GM23248 (cell line): ENCODE data around the gene KCTD16. TPM values are rescaled to one million over a fixed set of nuclear protein-coding genes. Genes with fewer than 3 reads are reported as not detected.

Source experiments
- DNase-seq: peaks from one replicate; pipeline ENCODE4 v3.0.0-alpha.2; 2015
- H2AFZ ChIP-seq: fragments of 200-600 bp; sonication (generic); 2 replicates; pipeline ENCODE4 v1.6.1; 2016; ENCODE audit warnings: antibody characterized with exemption
- H3F3A ChIP-seq: fragments of 200-600 bp; sonication (generic); 2 replicates; pipeline ENCODE4 v1.6.1; 2016; ENCODE audit warnings: mild to moderate bottlenecking, antibody characterized with exemption, mixed run types; ENCODE audit not compliant: insufficient read depth
- H3K27ac ChIP-seq: fragments of 200-600 bp; sonication (generic); 2 replicates; pipeline ENCODE4 v1.5.1; 2016; ENCODE audit warnings: mild to moderate bottlenecking
- H3K27me3 ChIP-seq: fragments of 200-600 bp; sonication (generic); replicated peaks from 2 replicates; pipeline ENCODE4 v1.6.1; 2016; ENCODE audit warnings: mild to moderate bottlenecking; ENCODE audit not compliant: insufficient read depth
- H3K36me3 ChIP-seq: fragments of 200-600 bp; sonication (generic); 2 replicates; pipeline ENCODE4 v1.6.1; 2016; ENCODE audit warnings: low read depth, mild to moderate bottlenecking
- H3K4me1 ChIP-seq: fragments of 200-600 bp; sonication (generic); 2 replicates; pipeline ENCODE4 v1.6.1; 2016; ENCODE audit warnings: mild to moderate bottlenecking; ENCODE audit not compliant: insufficient read depth
- H3K4me2 ChIP-seq: fragments of 200-600 bp; sonication (generic); one replicate; pipeline ENCODE4 v1.6.1; 2016; ENCODE audit warnings: mild to moderate bottlenecking; ENCODE audit not compliant: unreplicated experiment
- H3K4me3 ChIP-seq: fragments of 200-600 bp; sonication (generic); 2 replicates; pipeline ENCODE4 v1.5.1; 2016; ENCODE audit warnings: mild to moderate bottlenecking
- H3K79me2 ChIP-seq: fragments of 200-600 bp; sonication (generic); 2 replicates; pipeline ENCODE4 v1.6.1; 2016; ENCODE audit warnings: mild to moderate bottlenecking; ENCODE audit not compliant: insufficient read depth
- H3K9ac ChIP-seq: fragments of 200-600 bp; sonication (generic); 2 replicates; pipeline ENCODE4 v1.6.1; 2016; ENCODE audit warnings: mild to moderate bottlenecking
- H3K9me2 ChIP-seq: fragments of 200-600 bp; sonication (generic); 2 replicates; pipeline ENCODE4 v1.6.1; 2016; ENCODE audit warnings: mixed run types, mild to moderate bottlenecking, moderate library complexity; ENCODE audit not compliant: insufficient read depth
- H3K9me3 ChIP-seq: fragments of 200-600 bp; sonication (generic); one replicate; pipeline ENCODE4 v1.6.1; 2017; ENCODE audit warnings: low read depth
- H4K20me1 ChIP-seq: fragments of 200-600 bp; sonication (generic); 2 replicates; pipeline ENCODE4 v1.6.0; 2016; ENCODE audit not compliant: insufficient read depth
- EZH2 ChIP-seq: fragments of 200-600 bp; sonication (generic); IDR thresholded peaks from 2 replicates; pipeline ENCODE4 v1.6.1; 2018; ENCODE audit warnings: antibody characterized with exemption, mild to moderate bottlenecking; ENCODE audit not compliant: insufficient read depth, poor library complexity, severe bottlenecking
- EZH2phosphoT487 ChIP-seq: fragments of 200-600 bp; sonication (generic); IDR thresholded peaks from 2 replicates; pipeline ENCODE4 v1.6.1; 2018; ENCODE audit warnings: antibody characterized with exemption, moderate library complexity, mild to moderate bottlenecking, low read depth; ENCODE audit not compliant: insufficient read depth
- WGBS, 2 experiments: methylation state at CpG; one replicate each; pipeline ENCODE4 v1.1.6; 2015 to 2017; ENCODE audit warnings: low lambda C conversion rate in 2 of 2, low coverage in 1 of 2; ENCODE audit errors: missing lambda C conversion rate in 2 of 2; 5-methylcytosine and 5-hydroxymethylcytosine counted together
- in situ Hi-C: fragments of 300-500 bp; cut with MboI; formaldehyde crosslinking; loops from 2 replicates; pipeline ENCODE4 v1.15.0; 2020
- polyA plus RNA-seq: library from polyadenylated mRNA; unstranded; fragments of >200 nt; fragmentation: Nextera tagmentation; extraction: Ambion mirVana; gene quantifications from 2 replicates; pipeline ENCODE4 v1.2.1, GENCODE V29; 2016
- total RNA-seq: library from RNA; depleted of rRNA; stranded (reverse); fragments of >200 nt; shearing (Covaris generic); gene quantifications from 2 replicates; pipeline ENCODE4 v1.2.3, GENCODE V29; 2014

KCTD16 gene
- total and polyA plus RNA-seq, 2 experiments from 2014 or later: 0.25 to 0.65 TPM

DNA sequence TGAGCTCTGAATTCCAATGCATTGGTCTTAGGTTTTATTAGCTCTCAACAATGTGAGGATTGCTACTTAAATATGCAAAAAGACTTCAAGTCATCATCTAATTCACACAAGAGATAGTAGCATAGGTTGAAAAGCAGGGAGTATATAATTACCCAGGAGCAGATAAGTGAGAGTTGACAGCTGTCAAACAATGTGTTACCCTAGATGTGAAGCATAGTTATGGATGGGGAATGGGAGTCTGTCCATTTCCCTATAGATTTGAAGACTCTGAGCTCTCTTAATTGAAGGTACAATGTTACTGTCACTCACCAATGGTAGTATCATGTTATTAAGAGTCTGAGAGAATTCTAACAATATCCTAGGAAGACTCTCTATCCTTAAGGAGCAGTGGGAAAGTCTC is 160.7 kb downstream of the KCTD16 start:
- Histone ChIP-seq H3K4me1 (no peaks in the 10 kb centered on the region), H2AFZ (no peak overlapping the region), H3K9me3 (no peaks in the 10 kb centered on the region), H4K20me1 (no peaks in the 10 kb centered on the region), H3K36me3 (no peaks in the 10 kb centered on the region), H3K4me3 (no peak overlapping the region), H3K9me2 (no peaks in the 10 kb centered on the region), H3K27me3 (no peaks in the 10 kb centered on the region), H3K4me2 (no peak overlapping the region), H3F3A (no peaks in the 10 kb centered on the region), H3K9ac (no peak overlapping the region), H3K27ac (no peak overlapping the region), H3K79me2 (no peaks in the 10 kb centered on the region)
- in situ Hi-C loops: no loop called here
- TF ChIP-seq EZH2phosphoT487 (no peak), EZH2 (no peak)
- no peak for DNase-seq

- Histone ChIP-seq H3F3A (no peaks in the 10 kb centered on the region), H3K9me3 (no peaks in the 10 kb centered on the region), H3K9ac (no peak overlapping the region), H3K4me1 (no peaks in the 10 kb centered on the region), H3K9me2 (no peaks in the 10 kb centered on the region), H3K4me2 (no peak overlapping the region), H3K4me3 (no peak overlapping the region), H3K36me3 (no peaks in the 10 kb centered on the region), H3K27me3 (no peaks in the 10 kb centered on the region), H3K27ac (no peak overlapping the region), H4K20me1 (no peaks in the 10 kb centered on the region), H3K79me2 (no peaks in the 10 kb centered on the region), H2AFZ (no peak overlapping the region)
- TF ChIP-seq EZH2 (no peak), EZH2phosphoT487 (no peak)
- in situ Hi-C loops: no loop called here
- 31 to 50% methylated on average over 1 of the region's 1 CpG for WGBS, 2 experiments
- peak; percentile 2 for DNase-seq
Measured at GRCh38 chr5:144332265-144332664, 161.6 kb downstream of the KCTD16 start.

DNA sequence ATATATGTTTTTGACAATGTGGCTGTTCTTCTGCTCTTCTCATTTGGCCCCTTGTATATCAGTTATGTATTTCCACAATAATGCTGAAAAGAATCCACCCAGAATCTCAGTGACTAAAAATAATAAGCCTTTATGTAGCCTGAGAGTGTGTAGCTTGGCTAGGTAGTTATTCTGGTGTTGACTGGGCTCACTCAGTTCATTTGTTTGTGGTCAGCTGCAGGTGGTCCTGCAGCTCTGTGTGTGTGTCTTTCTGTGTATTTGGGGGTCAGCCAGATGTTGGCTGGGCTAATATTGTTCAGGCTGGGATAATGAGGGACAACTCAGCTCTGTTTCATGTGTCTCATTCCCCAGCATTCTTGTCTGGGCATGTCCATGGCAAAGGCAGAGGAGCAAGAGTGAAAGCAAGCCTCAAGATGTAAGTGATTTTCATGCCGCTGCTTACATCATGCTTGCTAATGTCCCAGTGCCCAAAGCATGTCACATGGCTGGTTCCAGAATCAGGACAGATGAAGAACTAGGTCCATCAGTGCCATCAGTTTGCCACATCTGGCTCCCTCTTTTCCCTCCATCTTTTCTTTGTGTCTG is 162.8 kb downstream of the KCTD16 start:
- Histone ChIP-seq H2AFZ (no peak overlapping the region), H4K20me1 (no peaks in the 10 kb centered on the region), H3K27me3 (no peaks in the 10 kb centered on the region), H3K79me2 (no peaks in the 10 kb centered on the region), H3K9ac (no peak overlapping the region), H3F3A (no peaks in the 10 kb centered on the region), H3K27ac (no peak overlapping the region), H3K9me2 (no peaks in the 10 kb centered on the region), H3K4me1 (no peaks in the 10 kb centered on the region), H3K36me3 (no peaks in the 10 kb centered on the region), H3K9me3 (no peaks in the 10 kb centered on the region), H3K4me2 (no peak overlapping the region), H3K4me3 (no peak overlapping the region)
- DNase-seq: peak; percentile 1
- WGBS, 2 experiments: 71 to 83% methylated on average over 1 of the region's 1 CpG
- TF ChIP-seq EZH2phosphoT487 (no peak), EZH2 (no peak)
- in situ Hi-C loops: no loop called here

DNA sequence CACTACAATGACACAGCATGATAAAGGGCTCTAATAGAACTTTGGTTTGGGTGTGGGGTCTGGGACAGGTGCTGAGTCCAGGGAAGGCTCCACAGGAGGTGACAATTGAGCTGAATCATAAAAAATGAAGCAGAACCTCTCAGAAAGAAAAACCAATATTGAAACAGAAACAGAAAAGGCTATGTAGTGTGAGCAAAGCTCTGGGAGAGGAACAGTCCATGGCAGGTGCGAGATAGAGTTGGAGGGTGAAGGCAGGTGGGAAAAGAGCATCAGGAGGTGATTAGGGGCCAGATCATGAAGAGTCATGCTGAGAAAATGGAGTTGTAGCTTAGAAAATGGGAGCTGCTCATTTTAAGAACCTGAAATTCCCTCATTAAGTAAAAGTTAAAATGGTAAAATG is 164.9 kb downstream of the KCTD16 start:
- no peaks in the 10 kb centered on the region for H3K79me2 ChIP-seq
- TF ChIP-seq EZH2: no peak
- TF ChIP-seq EZH2phosphoT487: no peak
- H3K9me3 ChIP-seq: no peaks in the 10 kb centered on the region
- H3K4me3 ChIP-seq: no peak overlapping the region
- H3K4me1 ChIP-seq: no peaks in the 10 kb centered on the region
- H3K27ac ChIP-seq: no peak overlapping the region
- H3K27me3 ChIP-seq: no peaks in the 10 kb centered on the region
- H3K9me2 ChIP-seq: no peaks in the 10 kb centered on the region
- no peak for DNase-seq
- H3K4me2 ChIP-seq: no peak overlapping the region
- H3K9ac ChIP-seq: no peak overlapping the region
- no peak overlapping the region for H2AFZ ChIP-seq
- in situ Hi-C loops: no loop called here
- no peaks in the 10 kb centered on the region for H3K36me3 ChIP-seq
- H4K20me1 ChIP-seq: no peaks in the 10 kb centered on the region
- 33 to 38% methylated on average over 1 of the region's 1 CpG for WGBS, 2 experiments
- no peaks in the 10 kb centered on the region for H3F3A ChIP-seq

- WGBS, 2 experiments: 27 to 28% methylated on average over 5 of the region's 5 CpGs
- TF ChIP-seq EZH2: no peak
- no peak for TF ChIP-seq EZH2phosphoT487
- in situ Hi-C loops: no loop called here
- H3K9me3 ChIP-seq: no peaks in the 10 kb centered on the region
- H3F3A ChIP-seq: no peaks in the 10 kb centered on the region
- H4K20me1 ChIP-seq: no peaks in the 10 kb centered on the region
- no peak overlapping the region for H3K9ac ChIP-seq
- H3K79me2 ChIP-seq: no peaks in the 10 kb centered on the region
- H3K27ac ChIP-seq: no peak overlapping the region
- H3K4me3 ChIP-seq: no peak overlapping the region
- no peak overlapping the region for H2AFZ ChIP-seq
- no peaks in the 10 kb centered on the region for H3K36me3 ChIP-seq
- no peak for DNase-seq
- H3K4me1 ChIP-seq: no peaks in the 10 kb centered on the region
- H3K27me3 ChIP-seq: no peaks in the 10 kb centered on the region
- no peaks in the 10 kb centered on the region for H3K9me2 ChIP-seq
- no peak overlapping the region for H3K4me2 ChIP-seq
Measured at GRCh38 chr5:144336191-144336961, 165.7 kb downstream of the KCTD16 start.
